GM12878 (cell line): ENCODE data around the gene HSD11B1. TPM values are rescaled to one million over a fixed set of nuclear protein-coding genes. Genes with fewer than 3 reads are reported as not detected.
"Not testable (repeated sequence)": the region's sequence is repeated elsewhere in the genome, so short reads cannot be mapped to it uniquely, and the experiment has no call there.

ENCODE experiments used
- ATAC-seq: fragments of 200-7000 bp; cut with Tn5 transposase; 3 replicates; pipeline ENCODE4 v1.9.1; 2020; ENCODE audit warnings: mild to moderate bottlenecking, moderate library complexity
- BruUV-seq: library from RNA; stranded (reverse); fragments of 400-500 nt; replicated peaks from 2 replicates; lab custom pipeline; 2021; lab: Mats Ljungman, UMichigan
- CTCF ChIA-PET: fragments of 300-600 bp; sonication (Branson Sonifier 250); formaldehyde crosslinking; extraction: SDS; loops from one replicate; lab custom pipeline; 2021; ENCODE audit warnings: inconsistent platforms; lab: Yijun Ruan, JAX
- POLR2A ChIA-PET: fragments of 350-600 bp; formaldehyde crosslinking; extraction: SDS; loops from one replicate; lab custom pipeline; 2021; ENCODE audit warnings: inconsistent platforms; lab: Charles Lee
- RAD21 ChIA-PET: fragments of 300-600 bp; sonication (Branson Sonifier 250); formaldehyde crosslinking; loops from one replicate; lab custom pipeline; 2023; ENCODE audit warnings: antibody characterized with exemption; ENCODE audit not compliant: unreplicated experiment; lab: Charles Lee
- SMC1A ChIA-PET: fragments of 300-600 bp; sonication (Branson Sonifier 250); formaldehyde crosslinking; loops from one replicate; lab custom pipeline; 2023; ENCODE audit not compliant: unreplicated experiment, uncharacterized antibody; lab: Charles Lee
- DNase-seq: peaks from one replicate; pipeline ENCODE4 v3.0.0-alpha.2; 2011; ENCODE audit warnings: low read depth, low spot score
- FAIRE-seq: peaks from 3 replicates; lab custom pipeline; 2011; peaks lifted over from hg19 to GRCh38; lab: Jason Lieb, UNC
- H2AFZ ChIP-seq: 2 replicates; pipeline ENCODE4 v1.6.0; 2011; ENCODE audit warnings: low read depth, low read length, control low read depth; ENCODE audit not compliant: control insufficient read depth
- H3K27ac ChIP-seq: 2 replicates; pipeline ENCODE4 v1.5.1; 2011; ENCODE audit warnings: control low read depth; ENCODE audit not compliant: control insufficient read depth, insufficient read depth
- H3K27me3 ChIP-seq, 2 experiments: replicated peaks in 1 of 2; 2 replicates each; pipeline versions ENCODE4 v1.6.0 to v1.6.1; 2011; ENCODE audit warnings: low read length in 1 of 2; ENCODE audit not compliant: control insufficient read depth in 2 of 2, insufficient read depth in 2 of 2
- H3K36me3 ChIP-seq, 2 experiments: 2 replicates each; pipeline ENCODE4 v1.5.1; 2011; ENCODE audit warnings: low read length in 1 of 2; ENCODE audit not compliant: control insufficient read depth in 2 of 2, insufficient read depth in 2 of 2
- H3K4me1 ChIP-seq: 2 replicates; pipeline ENCODE4 v1.6.1; 2011; ENCODE audit warnings: mild to moderate bottlenecking, low read length, moderate library complexity, mixed read lengths; ENCODE audit not compliant: control insufficient read depth, insufficient read depth
- H3K4me2 ChIP-seq: 2 replicates; pipeline ENCODE4 v1.6.0; 2011; ENCODE audit warnings: control low read depth; ENCODE audit not compliant: control insufficient read depth, insufficient read depth
- H3K4me3 ChIP-seq: fragments of 200-600 bp; sonication (generic); 2 replicates; pipeline ENCODE4 v1.5.1; 2016
- H3K79me2 ChIP-seq: 2 replicates; pipeline ENCODE4 v1.6.0; 2011; ENCODE audit warnings: low read length; ENCODE audit not compliant: control insufficient read depth, insufficient read depth
- H3K9ac ChIP-seq: 2 replicates; pipeline ENCODE4 v1.8.0; 2011; ENCODE audit warnings: low read length, control low read depth, mixed read lengths; ENCODE audit not compliant: control insufficient read depth, insufficient read depth
- H3K9me3 ChIP-seq: replicated peaks from 3 replicates; pipeline ENCODE4 v1.5.1; 2011; ENCODE audit warnings: mild to moderate bottlenecking, low read length; ENCODE audit not compliant: control insufficient read depth, insufficient read depth
- H4K20me1 ChIP-seq: 2 replicates; pipeline ENCODE4 v1.6.0; 2011; ENCODE audit not compliant: control insufficient read depth, insufficient read depth
- CBX3 ChIP-seq: fragments of 200-600 bp; sonication (generic); IDR thresholded peaks from 2 replicates; pipeline ENCODE4 v1.6.1; 2016; ENCODE audit warnings: low read depth, borderline replicate concordance
- CEBPB ChIP-seq, 2 experiments: fragments of 150-350 bp in 1 of 2; IDR thresholded peaks; 2 replicates each; pipeline ENCODE4 v1.6.1; 2012 to 2014; ENCODE audit warnings: low read depth in 2 of 2, low read length in 2 of 2, borderline replicate concordance in 1 of 2, inconsistent platforms in 1 of 2
- ELK1 ChIP-seq: IDR thresholded peaks from 2 replicates; pipeline ENCODE4 v1.6.1; 2012; ENCODE audit warnings: low read depth, low read length, improper control_type of control experiment
- EP300 ChIP-seq, 2 experiments: fragments of 150-350 bp in 1 of 2; IDR thresholded peaks; 2 replicates each; pipeline ENCODE4 v1.6.1; 2011 to 2012; ENCODE audit warnings: low read depth in 2 of 2, low read length in 2 of 2, borderline replicate concordance in 1 of 2, improper control_type of control experiment in 1 of 2, inconsistent platforms in 1 of 2; ENCODE audit not compliant: control insufficient read depth in 1 of 2
- HDAC6 ChIP-seq: fragments of 200-600 bp; sonication (generic); IDR thresholded peaks from one replicate; pipeline ENCODE4 v1.8.0; 2017; ENCODE audit warnings: antibody characterized with exemption; ENCODE audit not compliant: unreplicated experiment
- SUPT20H ChIP-seq: IDR thresholded peaks from 2 replicates; pipeline ENCODE4 v1.6.1; 2011; ENCODE audit warnings: low read depth, mild to moderate bottlenecking, low read length, moderate library complexity, borderline replicate concordance; ENCODE audit not compliant: control insufficient read depth
- SUZ12 ChIP-seq: fragments of 200-600 bp; sonication (generic); IDR thresholded peaks from one replicate; pipeline ENCODE4 v1.6.1; 2018; ENCODE audit warnings: antibody characterized with exemption, mild to moderate bottlenecking; ENCODE audit not compliant: unreplicated experiment
- YBX1 ChIP-seq: fragments of 450-650 bp; IDR thresholded peaks from 2 replicates; pipeline ENCODE4 v1.6.1; 2016; ENCODE audit warnings: antibody characterized with exemption
- WGBS: methylation state at CpG from one replicate; pipeline ENCODE4 v1.1.6; 2016; ENCODE audit warnings: low lambda C conversion rate; ENCODE audit not compliant: insufficient replicate concordance, insufficient coverage; ENCODE audit errors: missing lambda C conversion rate; 5-methylcytosine and 5-hydroxymethylcytosine counted together
- in situ Hi-C: fragments of 300-500 bp; cut with MboI; formaldehyde crosslinking; loops from 9 replicates; pipeline ENCODE4 v1.14.3; 2018; ENCODE audit warnings: mixed read lengths
- intact Hi-C: fragments of 100-400 bp; cut with micrococcal nuclease; formaldehyde crosslinking; loops from one replicate; pipeline ENCODE4 v1.14.2; 2022; ENCODE audit not compliant: unreplicated experiment
- polyA plus RNA-seq, 11 experiments: library from polyadenylated mRNA; depleted of rRNA in 4 of 11; unstranded in 6 of 11; stranded (reverse) in 5 of 11; fragments of >200 nt; fragmentation: Nextera tagmentation in 4 of 11; fragmentation: Illumina TruSeq in 1 of 11; extraction: Ambion mirVana in 4 of 11; extraction: Trizol in 1 of 11; gene quantifications; 1 replicate in 1 of 11; 2 replicates in 10 of 11; pipeline versions ENCODE4 v1.2.1 to v1.2.3, GENCODE V29; 2011 to 2016; ENCODE audit warnings: inconsistent platforms in 2 of 11, missing spikeins in 2 of 11, low read depth in 1 of 11
- total RNA-seq, 4 experiments: library from RNA; depleted of rRNA in 3 of 4; stranded (reverse); fragments of >200 nt in 3 of 4; fragmentation: Illumina TruSeq in 1 of 4; extraction: Trizol in 1 of 4; gene quantifications; 2 replicates each; pipeline versions ENCODE4 v1.2.1 to v1.2.3, GENCODE V29; 2013 to 2021

Gene HSD11B1
- total and polyA plus RNA-seq, 10 of the 15 experiments (the other 5 are each of a cell fraction or from before 2014, with no cell fraction given), result 0.04 to 0.27 (median 0.15) TPM; not detected in 7

- no peaks in the 10 kb centered on the region for H3K9me3 ChIP-seq
- H3K4me1 ChIP-seq, result no peaks in the 10 kb centered on the region
- FAIRE-seq, result no peak
- H2AFZ ChIP-seq, result no peak overlapping the region
- H3K27me3 ChIP-seq, result no peaks in the 10 kb centered on the region
- H3K79me2 ChIP-seq, result no peaks in the 10 kb centered on the region
- no peak for ATAC-seq
- ChIA-PET CTCF (interaction anchor here (0.6 to 1.9 kb wide), 10 partner anchors 44 to 130 kb away, joined by 3 to 8 read pairs (median 4); partner anchors contain the start of gene LAMB3), SMC1A (interaction anchor here (0.7 to 2.2 kb wide), 14 partner anchors 9 to 130 kb away, joined by 3 to 12 read pairs (median 3); partner anchors contain the start of gene LAMB3)
- BruUV-seq, result no TSS peak
- TF ChIP-seq SUZ12, result no peak
- TF ChIP-seq EP300 (IDR thresholded peaks at IDR 0.05; ENCODE audit: borderline replicate concordance in 1 of 2, control insufficient read depth in 1 of 2, low read depth in 2 of 2, low read length in 2 of 2), result no peak
- no peak for TF ChIP-seq SUPT20H
- TF ChIP-seq CBX3, result no peak
- TF ChIP-seq YBX1, result no peak
- TF ChIP-seq HDAC6, result no peak
- no peak for TF ChIP-seq CEBPB (IDR thresholded peaks at IDR 0.05; ENCODE audit: borderline replicate concordance in 1 of 2, low read depth in 2 of 2, low read length in 2 of 2)
- TF ChIP-seq ELK1, result no peak
- TF ChIP-seq, all 136 proteins: peak for 0
- no peak for DNase-seq
- Histone ChIP-seq H3K27ac (no peak overlapping the region), H3K9ac (no peak overlapping the region), H3K36me3 (no peaks in the 10 kb centered on the region), H3K4me2 (no peak overlapping the region), H4K20me1 (no peaks in the 10 kb centered on the region), H3K4me3 (no peak overlapping the region)
- RAD21 ChIA-PET, result interaction anchor here (1.1 to 1.2 kb wide), 2 partner anchors 44 to 54 kb away, joined by 4 read pairs; no protein-coding TSS in a partner anchor
- POLR2A ChIA-PET, result interaction anchor here (1.5 kb wide), 1 partner anchor 39 kb away, joined by 3 read pairs; no protein-coding TSS in a partner anchor
- intact Hi-C loops (no loop called here), in situ Hi-C loops (loop anchor here (5.0 kb wide), 1 partner anchor 120 kb away; no protein-coding TSS in a partner anchor)
- 74% methylated on average over 3 of the region's 3 CpGs for WGBS
These were observed 7.5 kb upstream of the HSD11B1 start for GRCh38 chr1:209697126-209697525.

GRCh38 chr1:209700686-209701085 lies 4.0 kb upstream of the HSD11B1 start:
- H2AFZ ChIP-seq, H3K4me2 ChIP-seq, H3K4me1 ChIP-seq, H3K79me2 ChIP-seq, SMC1A ChIA-PET, RAD21 ChIA-PET, FAIRE-seq, ATAC-seq, H4K20me1 ChIP-seq, H3K27ac ChIP-seq, H3K27me3 ChIP-seq, H3K36me3 ChIP-seq, DNase-seq, H3K9ac ChIP-seq, in situ Hi-C loops, BruUV-seq, H3K4me3 ChIP-seq, POLR2A ChIA-PET, H3K9me3 ChIP-seq, intact Hi-C loops: not testable (repeated sequence)
- CTCF ChIA-PET, result interaction anchor here (1.1 to 1.3 kb wide), 3 partner anchors 9 to 124 kb away, joined by 3 to 4 read pairs (median 3); no protein-coding TSS in a partner anchor
